Ectodermal cell (in vitro differentiated cells): ENCODE measurements around the gene PIP5K1C.
"Not testable (repeated sequence)": the region's sequence is repeated elsewhere in the genome, so short reads cannot be mapped to it uniquely, and the experiment has no call there.

Source experiments
- H3K27ac ChIP-seq: 2 replicates; pipeline ENCODE4 v1.7.0; 2013; ENCODE audit warnings: mild to moderate bottlenecking, low read depth, low read length; ENCODE audit not compliant: insufficient read depth, poor library complexity, severe bottlenecking
- H3K27me3 ChIP-seq: 2 replicates; pipeline ENCODE4 v1.7.0; 2013; ENCODE audit warnings: mild to moderate bottlenecking, low read length; ENCODE audit not compliant: insufficient read depth, control insufficient read depth, poor library complexity, severe bottlenecking
- H3K36me3 ChIP-seq: one replicate; pipeline ENCODE4 v1.7.0; 2013; ENCODE audit warnings: low read length; ENCODE audit not compliant: control insufficient read depth, insufficient read depth
- H3K4me1 ChIP-seq: one replicate; pipeline ENCODE4 v1.7.0; 2013; ENCODE audit warnings: low read length; ENCODE audit not compliant: control insufficient read depth, insufficient read depth
- H3K4me3 ChIP-seq: 2 replicates; pipeline ENCODE4 v1.7.0; 2013; ENCODE audit warnings: low read depth, low read length, control low read depth; ENCODE audit not compliant: insufficient read depth
- H3K9me3 ChIP-seq: 2 replicates; pipeline ENCODE4 v1.7.0; 2013; ENCODE audit warnings: mild to moderate bottlenecking, low read length, moderate library complexity; ENCODE audit not compliant: control insufficient read depth
- WGBS, 2 experiments: methylation state at CpG; one replicate each; pipeline ENCODE4 v1.1.7; 2013; ENCODE audit warnings: missing lambda C conversion rate in 2 of 2; 5-methylcytosine and 5-hydroxymethylcytosine counted together

The PIP5K1C gene

GRCh38 chr19:3585301-3586126 lies 114.8 kb downstream of the PIP5K1C start, which contains the start of gene GIPC3:
TSS of gene GIPC3 (plus strand) at chr19:3585478. CDS start at chr19:3585598, 120 bp downstream.
- WGBS, 2 experiments = 17% methylated on average over 84 of the region's 84 CpGs
- Histone ChIP-seq H3K36me3 (no peaks in the 10 kb centered on the region), H3K4me1 (no peaks in the 10 kb centered on the region), H3K4me3 (no peak within 1 kb of the TSS), H3K27ac (no peak within 1 kb of the TSS), H3K9me3 (no peaks in the 10 kb centered on the region), H3K27me3 (peaks cover 47% of the 10 kb centered on the region)

- peaks cover 47% of the 10 kb centered on the region for H3K27me3 ChIP-seq
- H3K36me3 ChIP-seq, H3K4me3 ChIP-seq, H3K4me1 ChIP-seq, H3K9me3 ChIP-seq, H3K27ac ChIP-seq: not testable (repeated sequence)
- WGBS, 2 experiments = 86 to 89% methylated on average over 13 to 15 of the region's 15 CpGs
Observed at GRCh38 chr19:3584036-3584802, 116.0 kb downstream of the PIP5K1C start.

GRCh38 chr19:3581792-3582191 lies 118.5 kb downstream of the PIP5K1C start:
- WGBS, 2 experiments = 81 to 82% methylated on average over 4 of the region's 4 CpGs
- peaks cover 56% of the 10 kb centered on the region for H3K27me3 ChIP-seq

More at GRCh38 chr19:3581792-3582191, 118.5 kb downstream of the PIP5K1C start:
- H3K9me3 ChIP-seq, H3K27ac ChIP-seq, H3K4me3 ChIP-seq, H3K36me3 ChIP-seq, H3K4me1 ChIP-seq: not testable (repeated sequence)
